B cell (primary cell): Measurements from ENCODE around the gene NECTIN1. TPM values are rescaled to one million over a fixed set of nuclear protein-coding genes. Genes with fewer than 3 reads are reported as not detected.

Experiments used
- ATAC-seq: fragments of 200-7000 bp; cut with Tn5 transposase; one replicate; pipeline ENCODE4 v1.10.0; 2021; ENCODE audit warnings: low read depth, mild to moderate bottlenecking, moderate number of reproducible peaks, moderate library complexity
- CTCF ChIA-PET: fragments of 350-600 bp; sonication (Branson Sonifier 250); formaldehyde crosslinking; loops from one replicate; lab custom pipeline; 2021; ENCODE audit warnings: antibody characterized with exemption, inconsistent platforms; lab: Charles Lee
- POLR2A ChIA-PET: fragments of 350-600 bp; sonication (Branson Sonifier 250); formaldehyde crosslinking; loops from one replicate; lab custom pipeline; 2021; ENCODE audit warnings: antibody characterized with exemption; lab: Charles Lee
- DNase-seq: peaks from one replicate; pipeline ENCODE4 v3.0.0; 2013
- H2AFZ ChIP-seq: 2 replicates; pipeline ENCODE4 v1.6.1; 2012; ENCODE audit warnings: mild to moderate bottlenecking, low read depth, low read length; ENCODE audit not compliant: insufficient read depth, poor library complexity, severe bottlenecking
- H3K27ac ChIP-seq, 2 donors: 1 replicate in 1 of 2; 2 replicates in 1 of 2; pipeline ENCODE4 v1.5.1; 2012 to 2013; ENCODE audit warnings: low read length in 2 of 2, mild to moderate bottlenecking in 2 of 2, moderate library complexity in 1 of 2
- H3K27me3 ChIP-seq, 4 experiments: fragments of 200-600 bp in 1 of 4; sonication (generic) in 1 of 4; replicated peaks in 1 of 4; 1 replicate in 2 of 4; 2 replicates in 2 of 4; pipeline versions ENCODE4 v1.6.1 to v1.7.0; 2013 to 2016; ENCODE audit warnings: low read length in 3 of 4, mild to moderate bottlenecking in 2 of 4, mixed read lengths in 1 of 4, moderate library complexity in 1 of 4; ENCODE audit not compliant: insufficient read depth in 4 of 4, control insufficient read depth in 3 of 4; ENCODE audit errors: control extremely low read depth in 1 of 4
- H3K36me3 ChIP-seq, 2 experiments: replicated peaks in 1 of 2; 1 replicate in 1 of 2; 2 replicates in 1 of 2; pipeline versions ENCODE4 v1.6.1 to v1.7.1; 2013; ENCODE audit warnings: low read length in 1 of 2; ENCODE audit not compliant: insufficient read depth in 2 of 2, control insufficient read depth in 1 of 2; ENCODE audit errors: control extremely low read depth in 1 of 2, extremely low read depth in 1 of 2
- H3K4me1 ChIP-seq, 2 donors: fragments of 200-600 bp in 1 of 2; sonication (generic) in 1 of 2; 1 replicate in 1 of 2; 2 replicates in 1 of 2; pipeline versions ENCODE4 v1.5.1 to v1.6.1; 2013 to 2017; ENCODE audit warnings: low read length in 2 of 2; ENCODE audit not compliant: control insufficient read depth in 2 of 2, insufficient read depth in 2 of 2
- H3K4me2 ChIP-seq: replicated peaks from 2 replicates; pipeline ENCODE3; 2012; ENCODE audit warnings: mild to moderate bottlenecking, low read depth, low read length; ENCODE audit not compliant: poor library complexity, severe bottlenecking
- H3K4me3 ChIP-seq, 5 experiments: fragments of 200-600 bp in 1 of 5; sonication (generic) in 1 of 5; 1 replicate in 3 of 5; 2 replicates in 2 of 5; pipeline versions ENCODE4 v1.5.1 to v1.7.0; 2011 to 2016; ENCODE audit warnings: low read length in 4 of 5, mild to moderate bottlenecking in 4 of 5, low read depth in 2 of 5, control low read depth in 1 of 5, moderate library complexity in 1 of 5; ENCODE audit not compliant: insufficient read depth in 1 of 5; ENCODE audit errors: control extremely low read depth in 1 of 5, extremely low read depth in 1 of 5
- H3K79me2 ChIP-seq: fragments of 200-600 bp; sonication (generic); one replicate; pipeline ENCODE4 v1.6.0; 2016; ENCODE audit warnings: low read length; ENCODE audit not compliant: control insufficient read depth, insufficient read depth
- H3K9ac ChIP-seq: fragments of 200-600 bp; sonication (generic); 2 replicates; pipeline ENCODE4 v1.6.1; 2017; ENCODE audit warnings: mild to moderate bottlenecking, low read length, moderate library complexity
- H3K9me3 ChIP-seq, 3 donors: one replicate each; pipeline versions ENCODE4 v1.6.1 to v1.7.1; 2013; ENCODE audit warnings: low read length in 2 of 3; ENCODE audit not compliant: control insufficient read depth in 2 of 3, insufficient read depth in 1 of 3; ENCODE audit errors: control extremely low read depth in 1 of 3
- H4K20me1 ChIP-seq: 2 replicates; pipeline ENCODE4 v1.6.0; 2012; ENCODE audit warnings: mild to moderate bottlenecking, low read length; ENCODE audit not compliant: insufficient read depth, control insufficient read depth, poor library complexity, severe bottlenecking
- H3K27ac Mint-ChIP-seq: one replicate; pipeline ENCODE4 v1.8.0; 2021; ENCODE audit warnings: mixed read lengths
- H3K27me3 Mint-ChIP-seq: one replicate; pipeline ENCODE4 v1.8.0; 2021; ENCODE audit warnings: mixed read lengths
- H3K4me1 Mint-ChIP-seq: one replicate; pipeline ENCODE4 v1.8.0; 2021; ENCODE audit warnings: mixed read lengths
- H3K4me3 Mint-ChIP-seq: one replicate; pipeline ENCODE4 v1.8.0; 2021; ENCODE audit warnings: mixed read lengths
- H3K9me3 Mint-ChIP-seq: one replicate; pipeline ENCODE4 v1.8.0; 2022; ENCODE audit warnings: mixed read lengths; ENCODE audit not compliant: insufficient read depth
- EZH2 ChIP-seq: IDR thresholded peaks from 2 replicates; pipeline ENCODE4 v1.6.1; 2012; ENCODE audit warnings: borderline replicate concordance, low read depth, mild to moderate bottlenecking, moderate library complexity, low read length; ENCODE audit not compliant: insufficient read depth, poor library complexity, severe bottlenecking
- WGBS: methylation state at CpG from one replicate; pipeline ENCODE4 v1.1.5; 2013; ENCODE audit warnings: missing lambda C conversion rate; ENCODE audit not compliant: insufficient coverage; 5-methylcytosine and 5-hydroxymethylcytosine counted together
- intact Hi-C: fragments of 100-400 bp; cut with micrococcal nuclease; formaldehyde crosslinking; loops from one replicate; pipeline ENCODE4 v1.10.0; 2022
- polyA plus RNA-seq: library from polyadenylated mRNA; depleted of rRNA; stranded (reverse); fragments of >200 nt; gene quantifications from 2 replicates; pipeline ENCODE4 v1.2.3, GENCODE V29; 2012
- total RNA-seq, 2 donors: library from RNA; stranded (reverse); fragments of 120-200 nt in 1 of 2; gene quantifications; 1 replicate in 1 of 2; 2 replicates in 1 of 2; pipeline versions ENCODE4 v1.2.3 to v1.2.4, GENCODE V29; 2013 to 2022
- TF ChIP-seq, protein P1 (sequence below): fragments of 200-600 bp; IDR thresholded peaks from one replicate; pipeline ENCODE4 v1.8.0; 2022; ENCODE audit warnings: antibody characterized with exemption, mild to moderate bottlenecking

Gene NECTIN1
- total and polyA plus RNA-seq, 2 donors (not counting 1 experiment from before 2014, with no cell fraction given), result 2.1 to 3.9 TPM

- Histone ChIP-seq H3K4me2 (no peak overlapping the region), H3K27ac (no peak overlapping the region), H3K9me3 (peaks cover 0 to 4% (median 0%) of the 10 kb centered on the region in 3 donors), H3K36me3 (no peaks in the 10 kb centered on the region), H3K4me1 (no peaks in the 10 kb centered on the region), H3K9ac (no peak overlapping the region), H3K79me2 (no peaks in the 10 kb centered on the region), H2AFZ (no peak overlapping the region), H3K27me3 (no peaks in the 10 kb centered on the region), H3K4me3 (no peak overlapping the region), H4K20me1 (no peaks in the 10 kb centered on the region)
- 90% methylated on average over 1 of the region's 1 CpG for WGBS
- POLR2A ChIA-PET, result no interaction called here
- no peak for ATAC-seq
- Mint-ChIP-seq H3K9me3 (no peaks in the 10 kb centered on the region), H3K27ac (no peak overlapping the region), H3K4me3 (no peak overlapping the region), H3K4me1 (no peaks in the 10 kb centered on the region), H3K27me3 (peaks cover 30% of the 10 kb centered on the region)
- no peak for DNase-seq
- CTCF ChIA-PET, result no interaction called here
- intact Hi-C loops, result no loop called here
- TF ChIP-seq, protein P1, sequence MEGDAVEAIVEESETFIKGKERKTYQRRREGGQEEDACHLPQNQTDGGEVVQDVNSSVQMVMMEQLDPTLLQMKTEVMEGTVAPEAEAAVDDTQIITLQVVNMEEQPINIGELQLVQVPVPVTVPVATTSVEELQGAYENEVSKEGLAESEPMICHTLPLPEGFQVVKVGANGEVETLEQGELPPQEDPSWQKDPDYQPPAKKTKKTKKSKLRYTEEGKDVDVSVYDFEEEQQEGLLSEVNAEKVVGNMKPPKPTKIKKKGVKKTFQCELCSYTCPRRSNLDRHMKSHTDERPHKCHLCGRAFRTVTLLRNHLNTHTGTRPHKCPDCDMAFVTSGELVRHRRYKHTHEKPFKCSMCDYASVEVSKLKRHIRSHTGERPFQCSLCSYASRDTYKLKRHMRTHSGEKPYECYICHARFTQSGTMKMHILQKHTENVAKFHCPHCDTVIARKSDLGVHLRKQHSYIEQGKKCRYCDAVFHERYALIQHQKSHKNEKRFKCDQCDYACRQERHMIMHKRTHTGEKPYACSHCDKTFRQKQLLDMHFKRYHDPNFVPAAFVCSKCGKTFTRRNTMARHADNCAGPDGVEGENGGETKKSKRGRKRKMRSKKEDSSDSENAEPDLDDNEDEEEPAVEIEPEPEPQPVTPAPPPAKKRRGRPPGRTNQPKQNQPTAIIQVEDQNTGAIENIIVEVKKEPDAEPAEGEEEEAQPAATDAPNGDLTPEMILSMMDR, result no peak
Observed at GRCh38 chr11:119774172-119774763, 45.3 kb upstream of the NECTIN1 start.

DNA sequence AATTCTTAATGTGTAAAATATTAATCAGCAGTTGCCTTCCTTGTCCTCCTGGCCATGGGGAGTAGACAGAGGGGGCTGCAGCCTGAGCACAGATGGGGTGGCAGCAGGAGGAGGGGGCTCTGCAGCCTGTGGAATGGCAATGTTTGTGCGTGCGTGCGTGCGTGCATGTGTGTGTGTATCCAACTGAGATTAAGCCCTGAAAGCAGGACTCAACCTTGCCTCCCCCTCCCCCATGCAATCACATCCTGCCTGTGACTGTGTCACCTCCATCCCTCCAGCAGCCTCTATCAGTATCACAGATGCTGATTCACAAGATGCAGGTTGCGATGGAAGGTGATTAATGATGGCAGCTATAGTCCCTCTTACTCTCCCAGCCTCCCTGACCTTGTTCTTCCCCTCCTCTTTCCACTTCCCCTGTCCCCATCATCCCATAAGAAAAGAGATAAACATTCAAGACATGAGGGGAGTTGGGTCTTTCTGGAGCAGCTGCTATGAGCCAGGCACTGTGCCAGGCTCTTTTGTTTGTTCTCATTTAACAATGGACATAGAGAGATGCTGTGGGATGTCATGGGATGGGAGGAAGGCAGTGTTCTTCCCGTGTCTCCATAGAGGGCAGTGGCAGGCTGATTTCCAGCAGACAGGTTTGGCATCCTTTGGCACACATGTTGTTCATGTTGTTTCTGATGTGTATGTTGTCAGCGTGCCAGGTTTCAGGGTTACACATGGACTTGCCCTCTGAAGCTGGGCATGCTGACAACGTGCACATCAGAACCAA is 43.8 kb upstream of the NECTIN1 start:
- no peak for ATAC-seq
- WGBS, result 58% methylated on average over 2 of the region's 8 CpGs
- no peak for DNase-seq
- Histone ChIP-seq H3K9ac (no peak overlapping the region), H3K27me3 (no peaks in the 10 kb centered on the region), H3K4me1 (no peaks in the 10 kb centered on the region), H2AFZ (no peak overlapping the region), H3K4me3 (no peak overlapping the region), H3K4me2 (no peak overlapping the region), H3K9me3 (peaks cover 0 to 4% (median 0%) of the 10 kb centered on the region in 3 donors), H4K20me1 (no peaks in the 10 kb centered on the region), H3K27ac (no peak overlapping the region), H3K79me2 (no peaks in the 10 kb centered on the region), H3K36me3 (no peaks in the 10 kb centered on the region)
- POLR2A ChIA-PET, result no interaction called here
- CTCF ChIA-PET, result no interaction called here
- Mint-ChIP-seq H3K9me3 (peaks cover 3% of the 10 kb centered on the region), H3K4me3 (no peak overlapping the region), H3K27ac (no peak overlapping the region), H3K27me3 (peaks cover 37% of the 10 kb centered on the region), H3K4me1 (no peaks in the 10 kb centered on the region)
- intact Hi-C loops, result no loop called here
- TF ChIP-seq, protein P1, result no peak
- TF ChIP-seq EZH2, result no peak
